Heart left ventricle (tissue), 13 donors: ENCODE results near the gene AP4E1.

ENCODE experiments used
- CTCF ChIP-seq, 12 donors: fragments of 200-600 bp; sonication (generic) in 4 of 12; IDR thresholded peaks; one replicate each; pipeline versions ENCODE4 v1.5.0 to v1.8.0; 2018 to 2022; ENCODE audit warnings: antibody characterized with exemption in 12 of 12, mild to moderate bottlenecking in 5 of 12
- POLR2A ChIP-seq, 2 donors: fragments of 450-650 bp; IDR thresholded peaks; one replicate each; pipeline ENCODE4 v1.6.1; 2017; ENCODE audit warnings: antibody characterized with exemption in 2 of 2, mild to moderate bottlenecking in 2 of 2, moderate library complexity in 2 of 2
- donor health status: ischemic (EF 13 %, LVEDD 7.1; RV severe dilation, severe dysfunction).
- donor health status: DM: no; HTN: yes; CAD: no.
- donor health status: DM: no; HTN: no; CAD: no.
- donor health status: ischemic (EF 25% LVEDD 6.9; RV normal size, moderate dysfunction).
- donor health status: ischemic (EF 25% LVEDD 5.7; RV mildly dilated, moderate dysfunction).
- donor health status: ischemic (EF 35%, LVEDD 5.7; RV mildly dilated, moderate dysfunction).
- donor health status: nonischemic (EF 11% LVEDD 7.7; RV severe dilation, severe dysfunction).
- donor health status: DM: yes; HTN: yes; CAD: no.
- donor health status: PGD.
- donor health status: ischemic (EF 29% LVEDD 5.4; RV normal size, mild dysfunction).
- donor health status: nonischemic (EF 23%, LVEDD 6.1; RV moderate dilation, normal function).

DNA sequence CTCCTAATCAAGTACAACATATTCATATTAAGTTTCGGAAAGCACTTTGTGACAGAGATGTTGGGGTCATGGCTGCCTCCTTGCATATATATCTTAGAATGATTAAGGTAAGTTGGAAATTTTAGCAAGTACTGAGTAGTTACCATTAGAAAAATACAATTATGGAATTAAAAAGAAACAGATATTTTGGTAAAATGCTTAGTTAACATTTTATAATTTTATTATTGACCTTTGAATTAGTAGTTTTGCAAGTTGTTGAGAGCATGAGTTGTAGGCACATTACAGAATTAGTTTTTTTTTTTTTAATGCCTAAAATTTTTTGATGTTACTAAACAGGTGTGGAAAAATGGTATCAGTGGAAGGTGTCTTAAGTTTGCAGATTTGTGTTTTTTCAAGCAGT lies 20.6 kb downstream of the AP4E1 start:
- TF ChIP-seq CTCF (IDR thresholded peaks at IDR 0.05) (no peak), POLR2A (IDR thresholded peaks at IDR 0.05) (no peak)
